NAMALWA (cell line): ENCODE measurements around the gene CHURC1.

ENCODE experiments used
- DNase-seq: peaks from one replicate; pipeline ENCODE4 v3.0.0-alpha.2; 2015; ENCODE audit warnings: low spot score

CHURC1 gene

DNA sequence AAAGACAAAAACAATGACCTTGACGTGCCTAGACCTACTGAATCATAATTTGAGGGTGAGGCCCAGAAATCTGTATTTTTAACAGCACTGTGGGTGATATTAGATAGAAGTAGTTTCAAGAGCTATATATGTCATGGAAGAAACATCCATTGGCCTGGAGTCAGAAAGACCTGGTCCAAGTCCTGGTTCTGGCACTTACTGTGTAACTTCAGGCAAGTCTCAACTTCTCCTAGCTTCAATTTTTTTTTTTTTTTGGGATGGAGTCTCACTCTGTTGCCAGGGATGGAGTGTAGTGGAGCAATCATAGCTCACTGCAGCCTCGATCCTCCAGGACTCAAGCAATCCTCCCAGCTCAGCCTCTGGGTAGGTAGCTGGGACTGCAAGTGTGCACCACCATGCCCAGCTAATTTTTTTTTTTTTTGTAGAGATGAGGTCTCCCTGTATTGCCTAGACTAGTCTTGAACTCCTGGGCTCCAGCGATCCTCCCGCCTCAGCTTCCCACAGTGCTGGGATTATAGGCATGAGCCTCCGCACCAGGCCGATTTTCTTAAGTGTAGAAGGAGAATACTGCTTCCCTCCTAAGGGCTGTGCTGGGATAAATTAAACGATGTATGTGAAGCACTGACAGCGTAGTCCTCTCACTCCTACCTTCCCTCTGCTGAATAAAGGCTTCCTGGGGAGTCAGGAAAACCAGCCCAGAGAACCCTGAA is 42.6 kb downstream of the CHURC1 start:
- no peak for DNase-seq

DNA sequence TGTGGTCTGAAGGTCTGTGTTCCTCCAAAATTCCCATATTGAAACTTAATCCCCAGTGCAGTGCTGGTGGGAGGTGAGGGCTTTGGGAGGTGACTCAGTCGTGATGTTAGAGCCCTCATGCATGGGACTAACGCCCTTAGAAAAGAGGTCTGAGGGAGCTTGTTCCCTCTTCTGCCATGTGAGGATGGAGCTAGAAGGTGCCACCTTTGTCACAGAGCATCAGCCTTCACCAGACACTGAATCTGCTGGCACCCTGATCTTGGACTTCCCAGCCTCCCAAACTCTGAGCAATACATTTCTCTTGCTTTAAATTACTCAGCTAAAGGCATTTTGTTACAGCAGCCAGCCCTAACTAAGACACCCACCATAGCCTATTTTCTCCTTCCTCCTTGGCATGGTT is 43.9 kb downstream of the CHURC1 start:
- no peak for DNase-seq

DNA sequence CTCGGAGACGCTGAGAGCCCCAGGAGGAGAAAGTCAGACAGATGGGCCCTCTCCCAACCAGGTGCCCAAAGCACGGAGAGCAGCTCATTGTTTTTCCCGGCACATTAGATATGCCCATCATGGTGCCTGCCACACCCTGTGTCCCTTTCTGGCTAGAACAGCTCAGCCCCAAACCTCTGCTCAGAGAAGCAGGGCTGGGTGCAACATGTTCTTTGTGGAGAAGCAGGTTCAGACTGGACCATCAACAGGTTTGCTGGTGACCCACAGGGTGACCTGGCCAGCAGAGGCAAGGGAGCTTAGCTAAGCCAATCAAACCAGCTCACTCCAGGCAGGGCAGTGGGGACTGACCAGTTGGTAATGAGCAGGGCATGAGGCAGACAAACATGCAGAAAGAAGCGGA is 44.5 kb downstream of the CHURC1 start:
- no peak for DNase-seq

- no peak for DNase-seq
Measured at GRCh38 chr14:64960762-64961276, 46.6 kb downstream of the CHURC1 start.

DNA sequence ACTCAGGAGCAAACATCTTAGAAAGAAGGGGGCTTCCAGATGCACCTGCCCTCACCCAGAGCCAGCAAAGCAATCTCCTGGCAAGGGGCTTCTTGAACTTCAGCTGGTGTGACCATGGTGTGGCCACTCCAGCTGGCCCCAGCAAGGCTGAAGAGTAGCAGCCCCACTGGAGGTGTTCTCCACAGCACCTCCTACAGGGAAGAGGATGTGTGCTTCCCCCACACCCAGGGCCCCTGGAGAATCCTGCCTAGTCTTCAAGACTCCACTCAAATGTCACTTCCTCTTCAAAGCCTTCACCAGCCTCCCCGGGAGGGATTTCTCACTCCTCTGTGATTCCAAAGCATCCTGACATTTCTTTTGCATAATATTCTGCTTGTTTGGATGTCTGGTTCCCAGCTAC is 49.4 kb downstream of the CHURC1 start:
- DNase-seq = no peak

DNA sequence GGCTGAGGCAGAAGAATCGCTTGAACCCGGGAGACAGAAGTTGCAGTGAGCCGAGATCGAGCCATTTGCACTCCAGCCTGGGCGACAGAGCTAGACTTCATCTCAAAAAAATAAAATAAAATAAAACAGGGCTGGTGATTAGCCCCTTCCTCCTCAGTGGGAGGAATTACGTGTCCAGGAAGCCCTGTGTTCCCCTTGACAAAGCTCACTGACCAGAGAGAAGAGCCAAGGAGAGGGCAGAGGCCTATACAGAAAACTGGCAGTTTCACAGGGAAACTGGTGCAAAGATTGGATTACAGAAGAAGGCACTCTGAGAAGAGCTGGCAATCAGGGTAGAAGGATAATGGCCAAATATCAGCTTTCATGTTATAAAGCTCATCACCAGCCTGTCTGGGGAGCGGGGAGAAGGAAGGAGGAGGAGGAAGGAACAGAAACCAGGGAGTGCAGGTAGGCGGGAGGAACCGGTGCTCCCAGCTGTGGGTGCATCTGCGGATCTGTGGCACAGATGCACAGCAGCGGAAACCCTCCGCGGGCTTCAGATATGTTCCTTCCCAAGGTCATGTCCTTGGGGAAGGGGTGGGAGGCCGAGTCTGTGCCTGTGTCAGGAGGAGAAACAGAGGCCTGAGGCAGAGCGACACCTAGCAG is 51.2 kb downstream of the CHURC1 start:
- no peak for DNase-seq

DNA sequence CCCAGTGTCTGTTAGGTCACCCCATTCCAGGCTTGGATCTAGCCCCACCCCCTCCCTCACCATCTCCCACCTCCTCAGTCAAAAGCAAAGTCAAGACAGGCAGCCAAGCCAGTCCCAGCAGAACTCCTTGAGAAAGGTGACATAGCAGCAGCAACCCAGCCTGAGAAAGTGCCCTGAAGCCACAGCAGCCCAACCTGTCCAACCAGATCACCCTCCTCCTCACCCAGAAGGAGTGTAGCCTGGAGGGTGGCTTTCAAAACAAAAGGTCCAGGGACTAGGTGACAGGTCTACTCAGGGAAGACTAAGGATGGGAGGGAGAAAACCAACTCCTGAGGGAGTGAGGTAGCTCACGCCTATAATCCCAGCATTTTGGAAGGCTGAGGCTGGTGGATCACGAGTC is 52.7 kb downstream of the CHURC1 start:
- DNase-seq = no peak

GRCh38 chr14:64968167-64968566 is 53.9 kb downstream of the CHURC1 start:
- no peak for DNase-seq

DNA sequence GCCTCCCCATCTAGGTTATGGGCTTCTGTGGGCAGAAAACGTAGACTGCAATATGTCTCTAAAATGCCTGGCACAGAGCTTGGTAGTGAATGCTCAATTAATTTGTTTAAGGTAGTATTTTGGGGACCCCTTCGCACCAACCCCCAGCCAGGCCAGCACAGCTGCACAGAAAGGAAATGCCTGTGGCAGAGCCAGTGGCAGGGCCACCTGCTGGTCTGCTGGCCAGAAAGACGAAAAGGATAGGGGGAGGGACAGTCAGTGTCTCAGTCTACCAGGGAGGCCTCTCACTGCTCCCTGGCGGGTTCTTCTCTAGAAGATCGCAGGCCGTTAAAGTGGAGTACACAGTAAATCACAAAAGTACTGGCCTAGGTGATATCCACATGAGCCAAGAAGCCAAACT is 54.4 kb downstream of the CHURC1 start:
- no peak for DNase-seq

- DNase-seq = no peak
Measured at GRCh38 chr14:64970041-64970440, 55.8 kb downstream of the CHURC1 start.

DNA sequence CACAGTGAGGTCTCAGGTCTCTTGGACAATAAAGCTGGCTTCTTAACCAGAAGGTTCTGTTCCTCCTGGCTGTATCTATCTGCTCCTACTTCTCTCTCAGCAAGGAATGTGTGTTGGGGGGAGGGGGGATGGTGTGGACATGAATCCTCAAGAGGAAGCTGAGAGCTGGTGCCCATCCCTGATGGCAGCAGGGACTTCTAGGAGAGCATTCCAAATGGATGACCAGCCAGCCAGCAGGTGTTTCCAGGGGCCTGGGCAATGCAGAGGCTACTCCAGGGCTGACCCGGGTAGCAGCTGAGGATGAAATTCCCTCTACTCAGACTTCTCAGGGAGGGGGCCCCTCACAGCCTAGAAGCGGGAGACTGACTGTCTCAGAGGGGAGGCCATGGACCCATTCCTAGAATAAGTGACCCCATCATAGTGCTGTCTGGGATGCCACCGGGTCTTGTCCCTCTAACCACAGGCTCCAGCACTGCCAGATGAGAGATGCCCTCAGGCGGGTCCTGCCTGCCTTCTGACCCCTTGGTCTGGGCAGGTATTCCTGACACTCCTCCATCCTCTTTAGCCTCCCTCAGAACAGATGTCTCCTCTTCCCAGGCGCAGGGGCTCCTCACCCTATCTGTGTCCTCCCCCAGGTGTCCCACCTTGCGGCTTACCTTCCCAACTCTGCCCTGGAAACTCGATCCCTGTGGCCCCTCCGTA is 56.7 kb downstream of the CHURC1 start:
- DNase-seq = no peak

DNA sequence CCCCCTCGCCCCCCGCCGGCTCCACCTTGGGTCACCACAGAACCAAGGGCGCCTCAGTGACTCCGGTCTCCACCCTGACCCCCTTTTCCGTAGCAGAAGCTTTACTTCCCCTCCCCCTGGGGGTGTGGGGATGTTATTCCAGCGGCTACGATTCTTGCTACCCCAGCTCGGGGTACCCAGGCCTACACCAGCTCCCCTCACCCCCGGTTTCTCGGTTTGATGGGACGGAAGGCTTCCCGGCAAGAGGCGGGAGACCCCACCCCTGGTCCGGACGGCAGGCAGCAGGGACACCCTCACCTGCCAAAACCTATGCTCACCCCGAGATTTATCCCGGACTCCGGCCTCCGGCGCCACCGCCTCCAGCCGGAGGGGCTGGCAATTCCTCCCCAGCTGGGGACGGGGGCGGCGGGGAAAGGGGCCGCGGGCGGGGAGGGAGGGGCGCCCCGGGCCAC is 57.3 kb downstream of the CHURC1 start:
- DNase-seq = no peak

GRCh38 chr14:64971943-64972791 is 57.9 kb downstream of the CHURC1 start, which contains the start of gene RAB15:
TSS of gene RAB15 (minus strand) at chr14:64972336. CDS start at chr14:64972076, 260 bp downstream.
- DNase-seq = peak; percentile 15

GRCh38 chr14:64973026-64973442 is 58.8 kb downstream of the CHURC1 start:
- DNase-seq = no peak

DNA sequence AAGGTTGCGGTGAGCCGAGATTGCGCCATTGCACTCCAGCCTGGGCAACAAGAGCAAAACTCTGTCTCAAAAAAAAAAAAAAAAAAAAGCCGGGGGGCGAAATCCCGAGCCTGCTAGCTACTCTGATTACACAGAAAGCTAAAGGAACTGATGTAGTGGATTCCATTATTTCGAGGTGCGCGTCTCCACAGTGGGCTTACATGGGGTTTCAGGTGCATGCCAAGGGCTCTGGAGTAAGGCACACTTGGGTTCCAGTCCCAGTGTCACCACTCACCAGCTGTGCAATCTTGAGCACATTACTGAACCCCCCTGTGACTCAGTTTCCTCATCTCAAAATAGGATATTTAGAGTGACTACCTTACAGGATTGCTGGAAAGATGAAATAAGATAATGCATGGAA is 59.6 kb downstream of the CHURC1 start:
- no peak for DNase-seq

GRCh38 chr14:64974563-64974962 is 60.3 kb downstream of the CHURC1 start:
- DNase-seq = no peak

DNA sequence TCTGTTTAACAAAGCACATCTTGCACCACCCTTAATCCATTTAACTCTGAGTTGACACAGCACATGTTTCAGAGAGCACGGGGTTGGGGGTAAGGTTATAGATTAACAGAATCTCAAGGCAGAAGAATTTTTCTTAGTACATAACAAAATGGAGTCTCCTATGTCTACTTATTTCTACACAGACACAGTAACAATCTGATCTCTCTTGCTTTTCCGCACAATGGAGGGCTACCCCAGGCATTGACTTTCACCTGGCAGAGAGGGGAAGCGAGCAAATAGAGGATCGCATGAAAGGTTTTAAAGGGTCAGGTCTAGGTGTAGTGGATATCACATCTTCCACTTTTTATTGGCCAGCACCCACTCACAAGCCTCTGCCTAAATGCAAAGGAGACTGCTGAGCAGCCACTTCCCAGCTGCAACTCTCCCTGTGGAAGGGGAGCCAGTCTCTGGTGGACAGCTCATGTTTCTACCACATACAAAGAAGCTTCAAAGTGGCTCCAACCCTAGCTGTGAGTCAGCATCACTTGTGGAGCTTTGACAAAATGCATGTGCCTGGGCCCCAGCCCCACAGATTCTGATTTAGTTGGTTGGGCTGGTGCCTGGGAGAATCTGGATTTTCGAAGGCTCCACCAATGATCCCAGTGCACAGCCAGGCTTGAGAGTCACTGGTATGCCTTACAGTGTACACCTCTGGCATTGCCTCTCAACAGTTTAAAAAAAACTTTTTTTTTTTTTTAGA is 65.2 kb downstream of the CHURC1 start:
- DNase-seq = no peak

GRCh38 chr14:64983439-64984310 is 69.4 kb downstream of the CHURC1 start:
- peak; percentile 60 for DNase-seq
